Breast epithelium (tissue), 3 donors: ENCODE measurements around the gene PLXNA2.

ENCODE experiments used
- POLR2AphosphoS5 ChIP-seq, 3 donors: sonication (generic); formaldehyde crosslinking; IDR thresholded peaks; one replicate each; pipeline ENCODE4 v1.6.1; 2017; ENCODE audit warnings: antibody characterized with exemption in 3 of 3
- TF ChIP-seq, protein P1 (sequence below), 3 donors: fragments of 450-650 bp; IDR thresholded peaks; one replicate each; pipeline ENCODE4 v1.5.1; 2016 to 2017; ENCODE audit warnings: antibody characterized with exemption in 3 of 3, mild to moderate bottlenecking in 3 of 3, moderate library complexity in 3 of 3

DNA sequence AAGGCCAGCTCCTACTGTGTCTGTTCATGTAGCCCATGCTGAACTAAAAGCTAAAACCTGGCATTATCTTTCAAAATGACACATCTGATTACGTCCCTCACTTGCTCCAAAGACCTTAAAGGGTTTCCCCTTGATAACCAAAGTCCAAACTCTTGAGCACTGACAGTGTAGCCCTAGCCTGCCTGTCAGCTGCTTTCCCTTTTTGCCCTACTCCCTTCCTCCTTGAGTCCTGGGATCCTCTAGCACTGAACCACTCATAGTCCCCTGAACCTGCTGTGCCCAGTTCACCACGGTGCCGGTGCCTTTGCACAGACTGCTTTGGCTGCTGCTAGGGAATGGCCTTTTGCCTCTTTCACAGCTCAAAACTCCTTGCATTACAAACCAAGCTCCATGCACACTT lies 67.5 kb downstream of the PLXNA2 start:
- TF ChIP-seq, protein P1, sequence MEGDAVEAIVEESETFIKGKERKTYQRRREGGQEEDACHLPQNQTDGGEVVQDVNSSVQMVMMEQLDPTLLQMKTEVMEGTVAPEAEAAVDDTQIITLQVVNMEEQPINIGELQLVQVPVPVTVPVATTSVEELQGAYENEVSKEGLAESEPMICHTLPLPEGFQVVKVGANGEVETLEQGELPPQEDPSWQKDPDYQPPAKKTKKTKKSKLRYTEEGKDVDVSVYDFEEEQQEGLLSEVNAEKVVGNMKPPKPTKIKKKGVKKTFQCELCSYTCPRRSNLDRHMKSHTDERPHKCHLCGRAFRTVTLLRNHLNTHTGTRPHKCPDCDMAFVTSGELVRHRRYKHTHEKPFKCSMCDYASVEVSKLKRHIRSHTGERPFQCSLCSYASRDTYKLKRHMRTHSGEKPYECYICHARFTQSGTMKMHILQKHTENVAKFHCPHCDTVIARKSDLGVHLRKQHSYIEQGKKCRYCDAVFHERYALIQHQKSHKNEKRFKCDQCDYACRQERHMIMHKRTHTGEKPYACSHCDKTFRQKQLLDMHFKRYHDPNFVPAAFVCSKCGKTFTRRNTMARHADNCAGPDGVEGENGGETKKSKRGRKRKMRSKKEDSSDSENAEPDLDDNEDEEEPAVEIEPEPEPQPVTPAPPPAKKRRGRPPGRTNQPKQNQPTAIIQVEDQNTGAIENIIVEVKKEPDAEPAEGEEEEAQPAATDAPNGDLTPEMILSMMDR (IDR thresholded peaks at IDR 0.05) = no peak
- TF ChIP-seq POLR2AphosphoS5 (IDR thresholded peaks at IDR 0.05) = no peak
